H9 (cell line): ENCODE data around the gene TRIM44. TPM values are rescaled to one million over a fixed set of nuclear protein-coding genes. Genes with fewer than 3 reads are reported as not detected.

ENCODE experiments used
- DNase-seq: peaks from one replicate; pipeline ENCODE4 v3.0.0-alpha.2; 2017
- H2AFZ ChIP-seq: one replicate; pipeline ENCODE4 v1.6.1; 2013; ENCODE audit warnings: mild to moderate bottlenecking, low read length, control low read depth, moderate library complexity
- H2AK5ac ChIP-seq: 2 replicates; pipeline ENCODE4 v1.6.1; 2013; ENCODE audit warnings: low read length, control low read depth, mixed read lengths; ENCODE audit not compliant: insufficient read length
- H2BK120ac ChIP-seq: one replicate; pipeline ENCODE4 v1.6.1; 2013; ENCODE audit warnings: low read depth, mild to moderate bottlenecking, low read length, control low read depth, inconsistent platforms; ENCODE audit not compliant: poor library complexity, severe bottlenecking
- H2BK12ac ChIP-seq: 2 replicates; pipeline ENCODE4 v1.6.1; 2013; ENCODE audit warnings: low read length, control low read depth, mixed read lengths, low read depth; ENCODE audit not compliant: insufficient read length
- H2BK15ac ChIP-seq: 2 replicates; pipeline ENCODE4 v1.6.1; 2013; ENCODE audit warnings: low read depth, low read length, control low read depth
- H2BK20ac ChIP-seq: one replicate; pipeline ENCODE4 v1.6.1; 2013; ENCODE audit warnings: low read depth, mild to moderate bottlenecking, low read length, control low read depth, inconsistent platforms; ENCODE audit not compliant: poor library complexity, severe bottlenecking
- H2BK5ac ChIP-seq: 2 replicates; pipeline ENCODE4 v1.6.1; 2013; ENCODE audit warnings: low read length, control low read depth, mixed read lengths; ENCODE audit not compliant: insufficient read length
- H3K14ac ChIP-seq: 2 replicates; pipeline ENCODE4 v1.6.1; 2013; ENCODE audit warnings: low read length, control low read depth; ENCODE audit not compliant: insufficient read depth
- H3K18ac ChIP-seq: 2 replicates; pipeline ENCODE4 v1.6.1; 2013; ENCODE audit warnings: low read depth, mild to moderate bottlenecking, mixed read lengths, low read length, control low read depth; ENCODE audit not compliant: insufficient read length
- H3K23ac ChIP-seq: 2 replicates; pipeline ENCODE4 v1.6.1; 2013; ENCODE audit warnings: low read length, control low read depth, mixed read lengths, low read depth; ENCODE audit not compliant: insufficient read length
- H3K23me2 ChIP-seq: 2 replicates; pipeline ENCODE4 v1.6.1; 2013; ENCODE audit warnings: low read depth, mild to moderate bottlenecking, mixed read lengths, low read length, control low read depth; ENCODE audit not compliant: insufficient read length, poor library complexity, severe bottlenecking
- H3K27ac ChIP-seq: 2 replicates; pipeline ENCODE4 v1.5.1; 2013; ENCODE audit warnings: low read length, control low read depth, mixed read lengths, low read depth; ENCODE audit not compliant: insufficient read length
- H3K27me3 ChIP-seq: 2 replicates; pipeline ENCODE4 v1.6.1; 2013; ENCODE audit warnings: low read length, control low read depth, inconsistent platforms; ENCODE audit not compliant: insufficient read depth
- H3K4ac ChIP-seq: 2 replicates; pipeline ENCODE4 v1.6.1; 2013; ENCODE audit warnings: low read depth, mild to moderate bottlenecking, control low read depth, inconsistent platforms, low read length, moderate library complexity
- H3K4me1 ChIP-seq: 2 replicates; pipeline ENCODE4 v1.6.1; 2013; ENCODE audit warnings: low read length, control low read depth, inconsistent platforms; ENCODE audit not compliant: insufficient read depth
- H3K4me2 ChIP-seq: 2 replicates; pipeline ENCODE4 v1.6.1; 2013; ENCODE audit warnings: low read length, control low read depth, mixed read lengths; ENCODE audit not compliant: insufficient read length, insufficient read depth
- H3K56ac ChIP-seq: 2 replicates; pipeline ENCODE4 v1.6.1; 2013; ENCODE audit warnings: low read depth, mild to moderate bottlenecking, mixed read lengths, low read length, control low read depth; ENCODE audit not compliant: insufficient read length
- H3K79me1 ChIP-seq: 2 replicates; pipeline ENCODE4 v1.6.1; 2013; ENCODE audit warnings: low read depth, mild to moderate bottlenecking, moderate library complexity, low read length, control low read depth, inconsistent platforms; ENCODE audit not compliant: insufficient read depth, poor library complexity, severe bottlenecking
- H3K79me2 ChIP-seq: 2 replicates; pipeline ENCODE4 v1.6.1; 2013; ENCODE audit warnings: low read length, control low read depth, inconsistent platforms; ENCODE audit not compliant: insufficient read depth
- H3K9ac ChIP-seq: 2 replicates; pipeline ENCODE4 v1.6.1; 2013; ENCODE audit warnings: low read length, control low read depth, mixed read lengths; ENCODE audit not compliant: insufficient read length; ENCODE audit errors: extremely low read depth
- H3K9me3 ChIP-seq: one replicate; pipeline ENCODE4 v1.6.1; 2013; ENCODE audit warnings: low read depth, low read length, inconsistent platforms; ENCODE audit not compliant: control insufficient read depth
- H3T11ph ChIP-seq: one replicate; pipeline ENCODE4 v1.6.1; 2013; ENCODE audit warnings: mild to moderate bottlenecking, low read length, control low read depth, inconsistent platforms
- H4K20me1 ChIP-seq: one replicate; pipeline ENCODE4 v1.6.1; 2013; ENCODE audit not compliant: control insufficient read depth, insufficient read length, insufficient read depth
- H4K5ac ChIP-seq: 2 replicates; pipeline ENCODE4 v1.6.1; 2013; ENCODE audit warnings: low read depth, mild to moderate bottlenecking, mixed read lengths, low read length, control low read depth; ENCODE audit not compliant: insufficient read length
- H4K8ac ChIP-seq: replicated peaks from 2 replicates; pipeline ENCODE4 v1.6.1; 2013; ENCODE audit warnings: low read length, control low read depth, mixed read lengths, low read depth; ENCODE audit not compliant: insufficient read length
- H4K91ac ChIP-seq: 2 replicates; pipeline ENCODE4 v1.6.1; 2013; ENCODE audit warnings: low read depth, mild to moderate bottlenecking, moderate library complexity, mixed read lengths, low read length, control low read depth; ENCODE audit not compliant: insufficient read length
- H3K27ac Mint-ChIP-seq, 3 experiments: 2 replicates in 2 of 3; 3 replicates in 1 of 3; pipeline ENCODE4 v1.8.0; 2020 to 2021; ENCODE audit warnings: mixed read lengths in 3 of 3, mild to moderate bottlenecking in 1 of 3, moderate library complexity in 1 of 3
- H3K27me3 Mint-ChIP-seq: 2 replicates; pipeline ENCODE4 v1.8.0; 2021; ENCODE audit warnings: low read depth, mild to moderate bottlenecking, moderate library complexity, mixed read lengths
- H3K36me3 Mint-ChIP-seq, 3 experiments: 2 replicates in 2 of 3; 3 replicates in 1 of 3; pipeline ENCODE4 v1.8.0; 2020 to 2021; ENCODE audit warnings: low read depth in 3 of 3, mixed read lengths in 3 of 3; ENCODE audit not compliant: insufficient read depth in 1 of 3
- H3K4me1 Mint-ChIP-seq, 2 experiments: 2 replicates each; pipeline ENCODE4 v1.8.0; 2020; ENCODE audit warnings: mixed read lengths in 2 of 2
- H3K4me3 Mint-ChIP-seq, 2 experiments: 2 replicates in 1 of 2; 3 replicates in 1 of 2; pipeline ENCODE4 v1.8.0; 2020 to 2021; ENCODE audit warnings: mild to moderate bottlenecking in 2 of 2, mixed read lengths in 2 of 2, moderate library complexity in 1 of 2
- H3K9me3 Mint-ChIP-seq, 2 experiments: 2 replicates in 1 of 2; 3 replicates in 1 of 2; pipeline ENCODE4 v1.8.0; 2020; ENCODE audit warnings: mild to moderate bottlenecking in 2 of 2, mixed read lengths in 2 of 2, moderate library complexity in 1 of 2
- WGBS: extraction: QIAGEN DNeasy Blood & Tissue Kit; methylation state at CpG from one replicate; pipeline ENCODE4 v1.1.7; 2013; ENCODE audit warnings: missing lambda C conversion rate, low lambda C conversion rate, mixed read lengths; ENCODE audit not compliant: insufficient read length; ENCODE audit errors: extremely low coverage; 5-methylcytosine and 5-hydroxymethylcytosine counted together
- total RNA-seq: library from RNA; stranded (reverse); gene quantifications from 2 replicates; pipeline ENCODE4 v1.2.1, GENCODE V29; 2021
- TF ChIP-seq, protein P1 (sequence below): fragments of 200-600 bp; sonication (generic); conservative IDR thresholded peaks from 3 replicates; pipeline ENCODE4 v1.8.0; 2021; ENCODE audit warnings: antibody characterized with exemption, mild to moderate bottlenecking

TRIM44 gene
- total RNA-seq, 1 experiment from 2014 or later: 37.7 TPM

DNA sequence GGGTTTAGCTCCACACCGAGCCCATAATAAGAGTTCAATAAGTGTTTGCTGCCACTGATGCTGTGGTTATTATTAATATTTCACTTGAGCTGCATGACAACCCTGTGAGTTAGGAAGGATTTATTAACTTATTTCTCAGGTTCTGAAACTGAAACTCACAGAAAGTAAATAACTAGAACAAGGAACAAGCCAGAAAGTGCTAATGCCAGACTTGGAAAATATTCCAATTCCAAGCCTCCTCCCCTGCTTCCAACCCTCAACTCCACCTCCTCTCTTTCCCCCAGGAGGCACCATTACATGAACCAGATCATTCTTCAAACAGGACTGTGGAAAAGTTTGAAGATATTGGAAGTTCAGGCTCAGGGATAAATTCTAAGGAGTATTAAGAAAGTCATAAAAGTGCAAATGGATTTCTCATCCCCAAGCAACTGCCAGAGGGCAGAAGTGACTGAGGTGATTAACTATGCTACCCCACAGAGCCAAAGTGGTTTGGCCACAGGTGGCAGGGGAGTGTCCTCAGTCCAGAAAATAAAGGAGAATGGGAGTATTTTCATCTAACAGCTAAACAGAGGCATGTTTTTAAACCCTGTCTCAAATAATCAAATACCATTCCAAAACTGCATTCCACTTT is 47.5 kb upstream of the TRIM44 start:
- TF ChIP-seq, protein P1, sequence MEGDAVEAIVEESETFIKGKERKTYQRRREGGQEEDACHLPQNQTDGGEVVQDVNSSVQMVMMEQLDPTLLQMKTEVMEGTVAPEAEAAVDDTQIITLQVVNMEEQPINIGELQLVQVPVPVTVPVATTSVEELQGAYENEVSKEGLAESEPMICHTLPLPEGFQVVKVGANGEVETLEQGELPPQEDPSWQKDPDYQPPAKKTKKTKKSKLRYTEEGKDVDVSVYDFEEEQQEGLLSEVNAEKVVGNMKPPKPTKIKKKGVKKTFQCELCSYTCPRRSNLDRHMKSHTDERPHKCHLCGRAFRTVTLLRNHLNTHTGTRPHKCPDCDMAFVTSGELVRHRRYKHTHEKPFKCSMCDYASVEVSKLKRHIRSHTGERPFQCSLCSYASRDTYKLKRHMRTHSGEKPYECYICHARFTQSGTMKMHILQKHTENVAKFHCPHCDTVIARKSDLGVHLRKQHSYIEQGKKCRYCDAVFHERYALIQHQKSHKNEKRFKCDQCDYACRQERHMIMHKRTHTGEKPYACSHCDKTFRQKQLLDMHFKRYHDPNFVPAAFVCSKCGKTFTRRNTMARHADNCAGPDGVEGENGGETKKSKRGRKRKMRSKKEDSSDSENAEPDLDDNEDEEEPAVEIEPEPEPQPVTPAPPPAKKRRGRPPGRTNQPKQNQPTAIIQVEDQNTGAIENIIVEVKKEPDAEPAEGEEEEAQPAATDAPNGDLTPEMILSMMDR: no peak
- Mint-ChIP-seq H3K4me3 (no peak overlapping the region), H3K27me3 (peaks cover 47% of the 10 kb centered on the region), H3K27ac (no peak overlapping the region), H3K36me3 (0 out of 7 replicates have a peak, but pooled peaks cover 0 to 2% (median 0%) of the 10 kb centered on the region in 3 experiments), H3K4me1 (peaks cover 16 to 36% of the 10 kb centered on the region in 2 experiments), H3K9me3 (peaks cover 5 to 6% of the 10 kb centered on the region in 2 experiments; a peak in 4 of 5 replicates)
- Histone ChIP-seq H2BK12ac (no peak overlapping the region), H3K56ac (no peak overlapping the region), H4K8ac (no peak overlapping the region), H2AK5ac (no peak overlapping the region), H2AFZ (no peak overlapping the region), H3K23ac (no peak overlapping the region), H3K79me1 (no peaks in the 10 kb centered on the region), H2BK120ac (no peak overlapping the region), H3K4me2 (no peak overlapping the region), H4K20me1 (no peaks in the 10 kb centered on the region), H3K14ac (no peak overlapping the region), H3K9me3 (no peaks in the 10 kb centered on the region), H3K9ac (no peak overlapping the region), H3K79me2 (no peaks in the 10 kb centered on the region), H2BK5ac (no peak overlapping the region), H3K4ac (no peak overlapping the region), H2BK20ac (no peak overlapping the region), H3K27me3 (peaks cover 5% of the 10 kb centered on the region; the same call in 1 of the 2 replicates), H3K23me2 (peaks cover 16% of the 10 kb centered on the region), H4K91ac (no peak overlapping the region), H3T11ph (no peak overlapping the region), H3K18ac (no peak overlapping the region), H4K5ac (no peak overlapping the region), H3K27ac (no peak overlapping the region), H2BK15ac (no peak overlapping the region), H3K4me1 (no peaks in the 10 kb centered on the region; the same call in 1 of the 2 replicates)
- no CpG with 5 or more reads among the region's 1 CpG for WGBS
- no peak for DNase-seq
